Measurements from ENCODE around the gene PAQR8. TPM values are rescaled to one million over a fixed set of nuclear protein-coding genes. Genes with fewer than 3 reads are reported as not detected.

Gene PAQR8
- polyA plus RNA-seq, 3 donors = 19.2 to 24.7 (median 20.2) TPM

DNA sequence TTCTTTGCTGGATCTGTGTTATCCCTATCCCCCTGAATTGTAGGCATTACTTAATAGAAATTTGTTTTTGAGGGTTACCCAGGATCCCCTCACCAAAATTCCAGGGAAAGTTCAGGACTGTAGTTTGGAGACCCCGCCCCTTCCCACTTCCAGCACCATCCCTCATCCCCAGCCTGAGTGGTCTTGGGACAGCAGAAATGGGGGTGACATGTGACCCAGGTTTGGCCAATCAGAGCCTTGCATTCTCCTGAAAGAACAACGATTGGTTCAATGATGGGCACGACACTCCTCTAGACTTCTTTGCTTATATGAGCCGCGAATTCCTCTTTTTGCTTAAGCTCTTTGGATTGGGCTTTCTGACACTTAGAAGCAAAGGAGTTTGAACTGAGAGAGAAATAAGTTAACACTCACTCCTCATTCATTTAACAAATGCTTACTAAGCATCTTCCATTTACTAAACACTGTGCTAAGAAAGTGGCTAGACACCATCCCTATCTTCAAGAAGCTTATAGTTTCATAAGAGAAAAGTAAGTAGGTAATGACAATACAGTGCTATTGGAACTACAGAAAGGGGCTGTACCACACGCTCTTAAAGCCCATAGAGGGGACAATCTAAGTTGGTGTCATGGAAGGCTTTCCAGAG lies 24.9 kb upstream of the PAQR8 start:
- DNase-seq (ENCODE audit: extremely low read depth in 1 of 11, low read depth in 9 of 11, low spot score in 4 of 11) = no peak

DNA sequence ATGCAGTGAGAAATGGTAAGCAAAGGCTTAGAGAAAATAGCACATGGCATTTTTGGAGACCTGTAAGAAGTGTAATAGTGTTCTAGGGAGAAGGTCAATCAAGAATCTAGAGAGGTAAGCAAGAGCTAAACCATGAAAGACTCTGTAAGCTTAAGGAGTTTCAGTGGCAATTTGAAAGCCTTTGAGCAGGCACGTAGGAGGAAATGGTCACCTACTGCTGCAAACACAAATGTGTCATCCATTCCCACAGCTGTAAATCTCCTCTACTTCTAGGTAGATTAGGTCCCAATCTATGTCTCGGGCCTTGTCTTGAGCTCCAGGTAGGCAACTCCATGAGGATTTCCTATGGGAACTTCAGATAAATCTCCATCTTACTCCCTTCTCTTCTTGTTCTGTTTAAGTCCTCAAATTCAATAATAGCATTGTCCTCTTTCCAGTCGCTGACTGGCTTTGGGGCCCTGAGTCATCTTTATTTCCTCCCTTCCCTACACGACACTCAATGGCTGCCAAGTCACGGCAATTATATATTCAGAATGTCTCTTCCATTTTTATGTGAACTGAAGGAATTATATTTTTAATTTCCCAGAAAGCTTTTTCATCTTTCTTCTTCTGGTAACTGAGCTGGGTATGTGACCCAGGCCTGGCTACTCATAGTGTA lies 24.2 kb upstream of the PAQR8 start:
- DNase-seq (ENCODE audit: extremely low read depth in 1 of 11, low read depth in 9 of 11, low spot score in 4 of 11) = no peak

DNA sequence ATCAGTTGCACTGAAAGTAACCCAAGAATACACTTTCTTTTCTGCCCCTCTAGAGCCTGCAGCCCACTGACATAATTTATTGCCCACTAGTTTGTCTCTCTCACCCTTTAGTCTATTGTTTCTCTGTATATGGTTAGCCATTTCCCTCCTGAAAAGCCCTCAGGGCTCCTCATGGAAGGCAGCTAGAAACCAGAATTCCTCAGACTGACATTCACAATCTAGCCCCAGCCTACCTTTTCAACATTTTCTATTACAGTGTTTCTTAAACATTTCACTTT lies 21.4 kb upstream of the PAQR8 start:
- DNase-seq (ENCODE audit: extremely low read depth in 1 of 11, low read depth in 9 of 11, low spot score in 4 of 11) = no peak

DNA sequence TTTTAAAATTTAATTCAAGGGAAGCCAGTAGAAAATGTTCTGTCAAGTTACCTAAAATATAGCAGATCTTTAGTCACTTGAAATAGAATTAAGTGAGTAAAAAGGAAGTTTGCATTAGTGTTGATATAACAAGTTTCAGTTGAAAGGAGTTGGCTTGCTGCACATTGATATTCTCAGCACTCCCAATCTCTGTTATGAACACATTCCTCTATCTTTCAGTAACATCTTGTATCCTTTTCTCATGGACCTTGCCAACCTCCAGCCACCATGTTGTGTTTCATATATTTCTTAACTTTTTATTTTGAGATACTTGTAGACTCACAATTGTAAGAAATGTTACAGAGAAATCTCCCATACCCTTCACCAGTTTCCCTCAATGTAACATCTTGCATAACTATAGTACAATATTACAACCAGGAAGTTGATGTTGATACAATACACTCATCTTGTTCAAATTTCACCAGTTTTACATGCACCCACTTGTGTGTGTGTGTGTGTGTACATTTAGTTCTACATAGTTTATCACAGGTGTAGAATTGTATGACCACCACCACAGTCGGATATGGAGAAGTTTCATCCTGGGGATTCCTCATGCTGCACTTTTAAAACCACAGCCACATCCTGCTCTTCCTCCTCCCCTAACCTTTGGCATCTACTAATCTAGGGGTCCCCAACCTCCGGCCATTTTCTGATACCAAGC lies 20.2 kb upstream of the PAQR8 start:
- no peak for DNase-seq (ENCODE audit: extremely low read depth in 1 of 11, low read depth in 9 of 11, low spot score in 4 of 11)

DNA sequence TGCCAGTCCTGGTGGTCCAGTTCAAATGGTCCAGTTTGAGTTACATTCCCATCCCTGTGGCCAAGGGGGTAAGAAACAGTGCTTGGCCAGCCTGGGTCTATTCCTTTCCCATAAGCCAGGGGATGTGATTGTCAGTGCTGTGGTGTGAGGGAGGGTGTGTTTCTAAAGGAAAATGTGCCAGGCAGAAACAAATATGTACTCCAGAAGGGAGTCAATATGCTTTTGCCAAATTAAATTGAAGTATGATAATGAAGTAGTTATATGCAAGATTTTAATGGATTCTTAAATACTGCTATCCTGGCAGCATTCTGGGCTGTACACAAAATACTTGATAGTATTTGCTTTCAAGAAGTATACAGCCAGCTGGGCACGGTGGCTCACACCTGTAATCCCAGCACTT lies 16.6 kb upstream of the PAQR8 start:
- DNase-seq (ENCODE audit: extremely low read depth in 1 of 11, low read depth in 9 of 11, low spot score in 4 of 11) = no peak

DNA sequence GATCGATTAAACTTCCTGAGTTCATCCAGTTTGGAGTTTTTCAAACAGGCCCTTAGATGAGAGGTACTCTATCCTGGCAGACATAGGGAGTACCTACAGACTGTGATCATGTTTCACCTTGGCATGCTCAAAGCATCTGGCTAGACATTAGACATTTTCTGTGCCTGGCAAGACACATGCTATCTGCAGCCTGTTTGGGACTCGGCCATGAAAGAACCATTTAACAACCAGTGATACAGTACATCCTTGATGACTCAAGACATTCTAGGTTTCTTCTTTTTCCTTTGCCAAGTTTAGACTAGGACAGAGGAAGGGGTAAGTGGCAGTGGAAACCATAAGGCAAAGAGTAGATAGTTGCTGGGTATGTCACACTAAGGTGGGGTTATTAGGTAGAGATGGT lies 15.4 kb upstream of the PAQR8 start:
- DNase-seq (ENCODE audit: extremely low read depth in 1 of 11, low read depth in 9 of 11, low spot score in 4 of 11) = no peak

DNA sequence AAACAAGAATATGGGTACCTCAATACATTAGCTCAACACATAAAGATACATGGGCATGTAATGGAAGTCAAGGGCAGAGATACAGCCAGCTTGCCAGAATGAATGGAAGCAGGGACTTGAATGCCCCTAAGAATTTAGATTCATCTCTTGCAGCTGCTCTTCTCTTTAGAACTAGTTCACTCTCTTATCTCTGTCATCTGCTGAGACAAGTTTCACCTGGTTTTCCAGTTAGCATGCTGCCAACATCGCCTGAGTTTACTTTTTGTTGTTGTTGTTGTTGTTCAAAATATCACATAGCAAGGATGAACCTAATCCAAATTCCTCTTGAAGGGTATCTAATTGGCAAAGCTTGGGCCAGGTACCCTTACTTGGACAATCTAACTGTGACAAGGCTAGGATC lies 14.1 kb upstream of the PAQR8 start:
- DNase-seq (ENCODE audit: extremely low read depth in 1 of 11, low read depth in 9 of 11, low spot score in 4 of 11) = no peak

DNA sequence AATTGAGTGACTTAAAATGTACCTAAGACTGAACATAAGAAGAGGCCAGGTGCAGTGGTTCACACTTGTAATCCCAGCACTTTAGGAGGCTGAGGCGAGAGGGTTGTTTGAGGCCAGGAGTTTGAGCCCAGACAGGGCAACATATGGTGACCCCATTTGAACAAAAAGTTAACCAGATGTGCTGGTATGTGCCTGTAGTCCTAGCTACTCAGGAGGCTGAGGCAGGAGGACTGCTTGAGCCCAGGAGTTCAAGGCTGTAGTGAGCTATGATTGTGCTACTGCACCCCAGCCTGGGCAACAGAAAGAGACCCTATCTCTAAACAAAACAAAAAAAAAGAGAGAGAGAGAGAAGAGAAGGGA lies 10.1 kb upstream of the PAQR8 start:
- DNase-seq (ENCODE audit: extremely low read depth in 1 of 11, low read depth in 9 of 11, low spot score in 4 of 11) = no peak

DNA sequence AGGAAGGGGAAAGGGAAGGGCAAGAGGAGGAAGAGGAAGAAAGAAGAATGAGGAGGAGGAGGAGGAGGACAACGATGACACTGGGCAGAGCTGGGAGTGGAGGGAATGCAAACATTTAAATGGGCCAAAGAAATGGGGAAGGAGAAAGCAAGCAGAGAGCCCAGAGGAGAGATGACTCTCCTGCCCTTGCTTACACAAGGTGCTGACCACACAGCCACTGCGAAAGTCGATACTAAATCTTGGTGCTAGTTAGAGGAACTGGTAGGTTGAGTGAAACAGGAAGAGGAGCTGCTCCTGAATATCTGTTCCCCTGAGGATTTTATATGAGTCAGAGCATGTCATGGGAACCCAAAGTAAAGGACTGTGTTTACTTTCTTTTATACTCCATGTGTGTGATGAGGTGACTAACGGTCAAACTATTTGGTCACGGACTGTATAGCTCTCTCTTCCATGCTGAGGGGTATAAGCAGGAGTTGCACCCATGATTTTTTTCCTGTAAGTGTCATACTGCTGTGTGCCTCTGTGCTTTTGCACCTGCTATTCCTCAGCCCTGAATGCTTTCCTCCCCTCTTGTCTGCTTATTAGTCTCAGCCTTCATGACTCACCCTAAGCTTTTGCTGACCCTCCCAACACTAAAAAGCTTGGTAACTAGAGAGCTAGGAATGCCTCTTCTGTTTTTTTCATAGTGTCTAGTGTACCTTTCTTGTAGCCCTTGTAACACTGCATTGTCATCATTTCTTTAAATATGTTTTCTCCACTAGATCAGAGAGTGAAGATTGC lies 9.5 kb upstream of the PAQR8 start:
- DNase-seq (ENCODE audit: extremely low read depth in 1 of 11, low read depth in 9 of 11, low spot score in 4 of 11) = no peak

DNA sequence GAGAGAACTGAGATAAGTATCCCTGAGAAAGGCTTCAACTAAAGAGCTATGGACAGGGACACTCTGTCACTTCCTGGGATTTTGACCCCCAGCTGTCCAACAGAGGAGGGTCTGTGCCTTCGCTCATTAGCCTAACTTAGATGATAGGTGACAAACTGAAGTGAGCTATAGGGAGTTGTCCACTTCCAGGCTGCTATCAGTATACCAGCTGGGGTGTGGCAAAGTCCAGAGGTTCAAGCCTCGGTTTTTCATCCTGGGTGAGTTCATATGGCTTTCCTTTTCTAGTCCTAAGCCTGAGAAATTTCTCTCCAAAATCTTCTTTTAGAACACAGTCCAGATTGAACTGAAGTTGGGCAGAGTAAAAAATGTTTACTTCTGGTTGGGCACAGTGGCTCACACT lies 5.9 kb upstream of the PAQR8 start:
- no peak for DNase-seq (ENCODE audit: extremely low read depth in 1 of 11, low read depth in 9 of 11, low spot score in 4 of 11)

DNA sequence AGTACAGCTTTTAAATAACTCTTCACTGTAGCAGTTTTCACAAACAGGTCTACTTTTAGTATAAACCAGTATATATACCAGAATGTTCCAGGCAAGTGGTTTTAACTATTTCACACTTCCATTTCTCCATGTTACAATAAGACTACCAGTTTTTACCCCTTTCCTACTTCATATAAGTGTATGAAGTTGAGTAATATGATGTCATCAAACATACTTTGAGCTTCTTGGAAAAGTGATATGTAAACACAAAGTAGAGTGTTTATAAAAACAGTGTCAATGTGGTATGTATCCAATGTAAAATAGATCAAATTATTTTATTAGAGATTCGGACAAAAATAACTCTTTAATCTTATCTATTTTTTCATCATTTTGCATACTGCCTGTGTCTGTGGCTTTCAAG lies 2.5 kb upstream of the PAQR8 start:
- DNase-seq (ENCODE audit: extremely low read depth in 1 of 11, low read depth in 9 of 11, low spot score in 4 of 11) = no peak

DNA sequence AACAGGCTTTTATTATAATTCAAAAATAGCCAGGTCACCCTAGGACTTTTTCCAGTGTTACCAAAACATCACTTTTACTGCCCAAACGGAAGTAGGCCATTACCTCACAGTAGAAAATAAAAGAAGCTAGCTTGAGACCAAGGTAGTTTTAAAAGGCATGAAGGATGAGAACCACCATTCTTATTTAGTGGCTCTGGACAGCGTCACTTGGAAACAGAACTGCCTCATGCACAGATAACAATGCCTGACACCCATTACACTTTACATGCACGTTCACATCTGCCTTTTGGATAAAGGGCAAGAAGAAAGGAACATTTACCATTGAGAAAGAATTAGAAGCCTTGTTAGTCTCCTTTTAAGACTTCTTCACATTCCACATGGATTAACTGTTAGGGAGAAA lies 1.9 kb upstream of the PAQR8 start:
- no peak for DNase-seq (ENCODE audit: extremely low read depth in 1 of 11, low read depth in 9 of 11, low spot score in 4 of 11)

DNA sequence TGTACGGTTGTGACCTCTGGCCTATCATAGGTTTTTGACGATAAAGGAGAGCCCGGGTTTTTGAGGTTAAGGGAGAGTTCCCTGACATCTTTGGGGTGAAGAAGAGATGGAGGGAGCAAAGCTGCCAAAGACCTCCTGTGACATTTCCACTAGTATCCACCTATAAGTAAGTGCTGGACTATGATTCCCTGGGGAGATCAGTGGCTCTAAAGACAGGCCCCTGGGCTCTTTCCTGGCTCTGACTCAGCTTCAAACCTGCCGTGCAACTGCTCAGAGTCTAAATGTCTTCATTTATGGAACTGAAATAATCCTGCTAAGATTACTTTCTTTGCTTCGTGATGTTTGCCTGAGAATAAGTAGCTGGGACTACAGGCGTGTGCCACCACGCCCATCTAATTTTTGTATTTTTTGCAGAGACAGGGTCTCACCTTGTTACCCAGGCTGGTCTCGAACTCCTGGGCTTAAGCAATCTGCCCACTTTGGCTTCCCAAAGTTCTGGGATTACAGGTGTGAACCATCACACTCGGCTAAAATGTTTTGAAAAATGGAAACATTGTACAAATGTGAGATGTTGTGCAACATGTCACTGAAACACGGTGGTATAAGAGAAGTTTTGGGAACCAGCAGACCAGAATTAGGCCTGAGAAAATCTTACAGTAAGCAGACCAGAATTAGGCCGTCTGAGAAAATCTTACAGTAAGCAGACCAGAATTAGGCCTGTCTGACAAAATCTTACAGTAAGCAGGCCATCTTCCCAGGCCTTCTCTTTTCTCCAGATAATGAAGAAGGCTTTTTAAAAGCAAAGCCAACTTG lies 1.1 kb upstream of the PAQR8 start:
- DNase-seq (ENCODE audit: extremely low read depth in 1 of 11, low read depth in 9 of 11, low spot score in 4 of 11) = no peak

DNA sequence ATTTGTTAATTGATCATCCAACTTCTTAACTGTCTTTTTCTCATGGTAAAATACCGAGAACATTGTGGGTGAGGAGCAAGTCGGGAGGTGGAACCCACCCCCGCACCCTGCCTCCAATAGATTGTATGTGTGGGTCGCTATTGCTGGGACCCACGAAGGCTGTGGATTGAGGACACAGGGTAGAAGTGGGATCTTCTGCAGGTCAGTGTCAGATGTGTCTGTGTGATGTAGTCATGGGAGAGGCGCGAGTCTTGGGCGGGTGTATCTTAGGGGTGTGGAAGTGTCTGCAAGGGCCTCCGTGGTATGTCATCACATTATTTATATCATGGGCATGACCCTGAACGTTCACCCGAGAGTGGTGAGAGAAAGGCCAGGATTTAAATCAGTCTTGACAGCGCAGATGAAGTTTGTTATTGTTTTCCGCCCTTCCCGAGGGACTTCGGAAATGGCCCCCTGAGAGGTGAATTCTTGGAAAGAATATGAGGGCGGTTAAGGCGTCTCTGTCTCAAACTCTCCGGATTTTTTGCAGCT lies 472 bp upstream of the PAQR8 start:
- DNase-seq (ENCODE audit: extremely low read depth in 1 of 11, low read depth in 9 of 11, low spot score in 4 of 11) = no peak

DNA sequence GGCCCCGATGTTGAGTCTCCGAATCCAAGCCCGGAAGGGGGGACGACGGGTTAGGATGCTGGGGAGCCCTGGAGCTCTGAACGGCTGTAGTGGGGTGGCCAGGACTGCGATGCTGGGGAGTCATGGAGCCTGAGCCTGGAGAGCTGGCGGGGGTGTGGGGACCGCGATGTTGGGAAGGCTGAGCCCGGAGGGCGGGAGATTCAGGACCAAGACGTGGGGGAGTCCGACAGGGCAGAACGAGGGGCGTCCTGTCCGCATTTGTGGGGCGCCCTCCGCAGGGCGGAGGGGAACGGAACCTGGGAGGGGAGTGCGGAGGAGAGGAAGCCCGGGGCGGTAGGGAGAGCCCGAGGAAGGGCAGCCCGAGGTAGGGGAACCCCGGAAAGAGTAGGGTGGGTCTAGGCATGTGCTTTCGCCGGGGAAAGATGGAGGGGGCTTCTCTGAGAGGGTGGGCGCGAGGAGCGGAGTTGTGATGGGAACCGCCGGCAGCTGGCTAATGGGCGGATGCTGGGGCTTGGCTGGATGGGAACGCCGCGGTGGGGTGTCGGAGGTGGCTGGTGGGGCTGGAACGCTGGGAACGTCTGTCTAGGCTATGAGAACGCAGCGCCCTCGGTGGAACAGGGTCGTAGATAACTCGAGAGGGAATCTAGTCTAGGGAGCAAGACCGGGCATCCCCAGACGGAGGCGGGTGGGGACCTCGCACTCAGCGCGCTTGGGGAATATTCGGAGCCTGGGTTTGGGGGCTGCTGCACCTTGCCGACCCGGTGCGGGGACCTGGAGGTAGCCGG lies 684 bp downstream of the PAQR8 start:
- DNase-seq (ENCODE audit: extremely low read depth in 1 of 11, low read depth in 9 of 11, low spot score in 4 of 11) = peak in 4 of 11 donors; percentile 11 to 30 (median 12)

DNA sequence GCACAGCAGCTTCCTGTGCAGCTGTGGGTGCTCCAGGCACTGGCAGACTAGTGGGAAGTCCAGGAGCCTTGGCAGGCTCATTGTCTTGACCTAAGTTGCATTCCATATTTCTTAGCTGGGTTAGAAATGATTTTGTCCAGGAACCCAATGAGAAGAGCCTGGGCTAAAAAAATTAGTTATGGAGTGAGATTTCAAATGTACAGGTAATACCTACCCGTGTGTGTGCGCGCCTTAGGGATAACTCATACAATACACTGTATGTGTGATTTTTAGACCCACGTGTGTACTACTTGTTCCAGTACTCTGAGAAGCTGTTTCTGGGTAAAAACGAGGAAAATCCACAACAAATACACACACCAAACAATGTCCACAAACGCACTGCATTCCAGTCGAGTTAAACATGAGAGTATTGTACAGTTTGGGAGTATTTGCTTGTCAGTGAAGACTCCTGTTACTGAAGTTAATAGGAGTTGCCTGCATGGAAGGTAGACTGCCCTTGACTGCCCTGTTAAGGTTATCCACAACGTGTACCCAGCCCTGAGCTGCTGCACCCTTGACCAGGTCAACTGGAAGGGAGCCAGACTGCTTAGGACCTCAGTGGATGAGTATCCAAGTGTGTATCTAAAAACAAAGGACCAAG lies 1.4 kb downstream of the PAQR8 start:
- no peak for DNase-seq (ENCODE audit: extremely low read depth in 1 of 11, low read depth in 9 of 11, low spot score in 4 of 11)

DNA sequence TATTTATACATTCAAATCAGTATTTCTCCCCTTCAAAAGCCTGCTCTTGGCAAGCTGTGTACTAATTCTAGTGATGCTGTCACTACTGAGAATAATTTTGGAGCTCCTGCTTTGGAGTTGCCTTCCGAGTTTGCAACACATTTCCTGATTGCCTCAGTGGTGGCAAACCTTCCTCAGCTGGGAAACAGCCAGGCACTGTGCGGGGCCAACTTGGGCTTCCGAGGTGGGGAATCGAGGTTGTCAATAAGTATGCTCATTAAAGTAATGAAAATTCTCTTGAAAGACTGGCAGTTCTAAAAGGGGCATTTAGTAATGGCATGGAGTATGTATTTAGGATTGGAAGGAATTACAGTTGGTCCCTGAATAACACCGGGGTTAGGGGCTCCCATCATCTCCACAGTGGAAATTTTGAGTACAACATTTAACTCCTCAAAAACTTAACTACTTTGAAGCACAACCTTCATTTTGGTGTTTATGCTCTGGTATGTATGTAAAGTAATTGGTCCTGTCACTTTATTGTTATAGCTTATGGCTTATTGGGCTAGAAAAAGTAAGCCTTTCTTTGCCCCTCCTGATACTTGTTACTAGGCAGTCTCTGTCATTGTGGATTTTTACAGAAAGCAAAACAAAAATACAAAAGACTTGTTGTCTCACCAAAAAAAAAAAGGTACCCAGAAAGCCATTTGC lies 2.7 kb downstream of the PAQR8 start:
- no peak for DNase-seq (ENCODE audit: extremely low read depth in 1 of 11, low read depth in 9 of 11, low spot score in 4 of 11)

All from renal cortex interstitium (tissue), 11 donors.